Keratinocyte (primary cell): ENCODE results near the gene PCYOX1L. TPM values are rescaled to one million over a fixed set of nuclear protein-coding genes. Genes with fewer than 3 reads are reported as not detected.

Experiments used
- DNase-seq: peaks from one replicate; pipeline ENCODE4 v3.0.0-alpha.2; 2011; ENCODE audit warnings: low read depth, missing footprints, low spot score
- FAIRE-seq: peaks from 2 replicates; lab custom pipeline; 2011; peaks lifted over from hg19 to GRCh38; lab: Jason Lieb, UNC
- H2AFZ ChIP-seq: 2 replicates; pipeline ENCODE4 v1.6.0; 2012; ENCODE audit warnings: low read length, control low read depth, inconsistent platforms; ENCODE audit not compliant: control insufficient read depth
- H3K27ac ChIP-seq: 2 replicates; pipeline ENCODE4 v1.5.1; 2011; ENCODE audit warnings: low read length; ENCODE audit not compliant: control insufficient read depth, insufficient read depth
- H3K27me3 ChIP-seq: 3 replicates; pipeline ENCODE4 v1.6.0; 2011; ENCODE audit warnings: low read length; ENCODE audit not compliant: control insufficient read depth, insufficient read depth; ENCODE audit errors: extremely low read depth
- H3K36me3 ChIP-seq, 2 experiments: 2 replicates in 1 of 2; 3 replicates in 1 of 2; pipeline ENCODE4 v1.5.1; 2011; ENCODE audit warnings: low read length in 2 of 2, mild to moderate bottlenecking in 1 of 2; ENCODE audit not compliant: control insufficient read depth in 2 of 2, insufficient read depth in 2 of 2; ENCODE audit errors: extremely low read depth in 1 of 2
- H3K4me1 ChIP-seq: 3 replicates; pipeline ENCODE4 v1.5.1; 2011; ENCODE audit warnings: low read length; ENCODE audit not compliant: control insufficient read depth, insufficient read depth; ENCODE audit errors: extremely low read depth
- H3K4me2 ChIP-seq: 3 replicates; pipeline ENCODE4 v1.6.0; 2011; ENCODE audit warnings: low read depth, low read length; ENCODE audit not compliant: control insufficient read depth, insufficient read depth; ENCODE audit errors: extremely low read depth
- H3K4me3 ChIP-seq, 3 experiments: fragments of 200-600 bp in 1 of 3; sonication (generic) in 1 of 3; 2 replicates in 2 of 3; 3 replicates in 1 of 3; pipeline ENCODE4 v1.5.1; 2011 to 2016; ENCODE audit warnings: low read length in 3 of 3, mild to moderate bottlenecking in 3 of 3, control low read depth in 2 of 3, inconsistent platforms in 1 of 3, low read depth in 1 of 3, mixed read lengths in 1 of 3, mixed run types in 1 of 3, moderate library complexity in 1 of 3; ENCODE audit not compliant: control insufficient read depth in 2 of 3, insufficient read depth in 2 of 3; ENCODE audit errors: extremely low read depth in 1 of 3
- H3K79me2 ChIP-seq: 2 replicates; pipeline ENCODE4 v1.6.0; 2012; ENCODE audit warnings: low read length; ENCODE audit not compliant: control insufficient read depth, insufficient read depth
- H3K9ac ChIP-seq: 3 replicates; pipeline ENCODE4 v1.6.0; 2011; ENCODE audit warnings: low read length; ENCODE audit not compliant: control insufficient read depth, insufficient read depth; ENCODE audit errors: extremely low read depth
- H3K9me1 ChIP-seq: 3 replicates; pipeline ENCODE4 v1.6.0; 2011; ENCODE audit warnings: low read length; ENCODE audit not compliant: control insufficient read depth, insufficient read depth; ENCODE audit errors: extremely low read depth
- H3K9me3 ChIP-seq: 2 replicates; pipeline ENCODE4 v1.5.1; 2012; ENCODE audit warnings: low read depth, low read length; ENCODE audit not compliant: control insufficient read depth
- H4K20me1 ChIP-seq: 3 replicates; pipeline ENCODE4 v1.6.0; 2011; ENCODE audit warnings: low read length; ENCODE audit not compliant: control insufficient read depth, insufficient read depth; ENCODE audit errors: extremely low read depth
- EZH2 ChIP-seq: IDR thresholded peaks from one replicate; pipeline ENCODE4 v1.6.1; 2012; ENCODE audit warnings: inconsistent platforms, mild to moderate bottlenecking, low read length, moderate library complexity
- dilution Hi-C: fragments of 300-500 bp; cut with MboI; formaldehyde crosslinking; loops from one replicate; pipeline ENCODE4 v1.7.0; 2020; ENCODE audit warnings: low sequenced_read_pairs; ENCODE audit not compliant: extremely low pct_ligation_motif_present
- polyA plus RNA-seq, 5 experiments: library from polyadenylated mRNA; depleted of rRNA in 3 of 5; stranded (reverse) in 3 of 5; stranded (forward) in 1 of 5; unstranded in 1 of 5; fragments of >200 nt; gene quantifications; 1 replicate in 1 of 5; 2 replicates in 3 of 5; 3 replicates in 1 of 5; pipeline versions ENCODE4 v1.2.1 to v1.2.3, GENCODE V29; 2011 to 2012; ENCODE audit warnings: missing spikeins in 2 of 5, low read depth in 1 of 5, low replicate concordance in 1 of 5
- TF ChIP-seq, protein P1 (sequence below), 3 experiments: IDR thresholded peaks in 1 of 3; conservative IDR thresholded peaks in 1 of 3; optimal IDR thresholded peaks in 1 of 3; 2 replicates in 2 of 3; 3 replicates in 1 of 3; pipeline versions ENCODE3 to v1.5.1; 2011; ENCODE audit warnings: low read length in 3 of 3, mild to moderate bottlenecking in 3 of 3, moderate library complexity in 2 of 3, control low read depth in 1 of 3, inconsistent platforms in 1 of 3; ENCODE audit not compliant: insufficient read depth in 2 of 3; ENCODE audit errors: extremely low read depth in 1 of 3

Gene PCYOX1L
- polyA plus RNA-seq, 1 donor (not counting 4 experiments of a cell fraction or from before 2014, with no cell fraction given), result 9.5 TPM

DNA sequence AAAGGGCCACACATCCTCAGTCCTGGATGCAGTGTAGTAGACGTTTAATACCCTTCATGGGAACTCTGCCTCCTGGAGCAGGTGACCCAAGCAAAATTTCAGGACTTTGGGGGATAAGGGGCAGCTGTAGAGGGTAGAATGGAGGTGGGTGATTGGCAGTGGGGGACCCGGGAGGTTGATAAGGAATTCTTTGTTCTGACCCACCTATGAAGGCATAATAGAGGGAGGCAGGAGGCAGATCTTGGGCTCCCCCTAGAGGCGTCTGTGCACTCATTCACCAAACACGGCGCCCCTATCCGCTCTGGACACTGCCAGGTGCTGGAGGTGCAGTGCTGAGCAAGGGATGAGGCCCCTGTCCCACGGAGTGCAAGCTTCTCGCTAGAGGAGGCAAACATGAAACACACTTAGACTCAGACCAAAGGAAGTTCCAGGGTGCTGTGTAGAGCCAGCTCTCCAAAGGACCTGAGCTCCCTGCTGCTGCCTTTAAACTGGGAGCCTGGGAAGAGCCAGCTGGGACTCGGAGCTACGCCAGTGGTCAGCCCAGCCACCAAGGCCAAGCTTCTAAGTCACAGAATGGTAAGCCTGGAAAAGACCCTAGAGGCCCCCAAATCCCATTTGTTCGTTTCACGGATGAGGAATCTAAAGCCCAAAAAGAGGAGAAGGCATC, 13.6 kb downstream of the PCYOX1L start:
- H3K9ac ChIP-seq, result no peak overlapping the region
- FAIRE-seq (no peak), DNase-seq (no peak)
- no peaks in the 10 kb centered on the region for H3K27me3 ChIP-seq
- H3K27ac ChIP-seq, result no peak overlapping the region
- no peak overlapping the region for H3K4me2 ChIP-seq
- H3K36me3 ChIP-seq, result no peaks in the 10 kb centered on the region
- TF ChIP-seq, protein P1, sequence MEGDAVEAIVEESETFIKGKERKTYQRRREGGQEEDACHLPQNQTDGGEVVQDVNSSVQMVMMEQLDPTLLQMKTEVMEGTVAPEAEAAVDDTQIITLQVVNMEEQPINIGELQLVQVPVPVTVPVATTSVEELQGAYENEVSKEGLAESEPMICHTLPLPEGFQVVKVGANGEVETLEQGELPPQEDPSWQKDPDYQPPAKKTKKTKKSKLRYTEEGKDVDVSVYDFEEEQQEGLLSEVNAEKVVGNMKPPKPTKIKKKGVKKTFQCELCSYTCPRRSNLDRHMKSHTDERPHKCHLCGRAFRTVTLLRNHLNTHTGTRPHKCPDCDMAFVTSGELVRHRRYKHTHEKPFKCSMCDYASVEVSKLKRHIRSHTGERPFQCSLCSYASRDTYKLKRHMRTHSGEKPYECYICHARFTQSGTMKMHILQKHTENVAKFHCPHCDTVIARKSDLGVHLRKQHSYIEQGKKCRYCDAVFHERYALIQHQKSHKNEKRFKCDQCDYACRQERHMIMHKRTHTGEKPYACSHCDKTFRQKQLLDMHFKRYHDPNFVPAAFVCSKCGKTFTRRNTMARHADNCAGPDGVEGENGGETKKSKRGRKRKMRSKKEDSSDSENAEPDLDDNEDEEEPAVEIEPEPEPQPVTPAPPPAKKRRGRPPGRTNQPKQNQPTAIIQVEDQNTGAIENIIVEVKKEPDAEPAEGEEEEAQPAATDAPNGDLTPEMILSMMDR (optimal IDR thresholded peaks at IDR 0.05 in 1 of 3, IDR thresholded peaks at IDR 0.05 in 1 of 3, conservative IDR thresholded peaks at IDR 0.05 in 1 of 3; ENCODE audit: extremely low read depth in 1 of 3, insufficient read depth in 2 of 3, low read length in 3 of 3), result peak; percentile 82 to 93 (median 87)
- TF ChIP-seq EZH2, result no peak
- dilution Hi-C loops, result no loop called here
- no peaks in the 10 kb centered on the region for H3K9me1 ChIP-seq
- H2AFZ ChIP-seq, result no peak overlapping the region
- no peak overlapping the region for H3K4me3 ChIP-seq
- no peaks in the 10 kb centered on the region for H4K20me1 ChIP-seq
- no peaks in the 10 kb centered on the region for H3K4me1 ChIP-seq
- H3K9me3 ChIP-seq, result no peaks in the 10 kb centered on the region
- H3K79me2 ChIP-seq, result no peaks in the 10 kb centered on the region

- Histone ChIP-seq H3K9me3 (no peaks in the 10 kb centered on the region), H4K20me1 (no peaks in the 10 kb centered on the region), H3K79me2 (no peaks in the 10 kb centered on the region), H3K4me2 (no peak overlapping the region), H3K4me3 (no peak overlapping the region), H3K4me1 (no peaks in the 10 kb centered on the region), H3K27me3 (no peaks in the 10 kb centered on the region), H3K9me1 (no peaks in the 10 kb centered on the region), H3K9ac (no peak overlapping the region), H3K36me3 (no peaks in the 10 kb centered on the region), H2AFZ (no peak overlapping the region), H3K27ac (no peak overlapping the region)
- dilution Hi-C loops, result no loop called here
- FAIRE-seq (no peak), DNase-seq (no peak)
- no peak for TF ChIP-seq EZH2
- TF ChIP-seq, protein P1 (optimal IDR thresholded peaks at IDR 0.05 in 1 of 3, IDR thresholded peaks at IDR 0.05 in 1 of 3, conservative IDR thresholded peaks at IDR 0.05 in 1 of 3; ENCODE audit: extremely low read depth in 1 of 3, insufficient read depth in 2 of 3, low read length in 3 of 3), result no peak
Measured at GRCh38 chr5:149372076-149372795, 14.4 kb downstream of the PCYOX1L start.
